HT1080 (cell line): ENCODE results near the gene GPR119. TPM values are rescaled to one million over a fixed set of nuclear protein-coding genes. Genes with fewer than 3 reads are reported as not detected.
"Not testable (repeated sequence)": the region's sequence is repeated elsewhere in the genome, so short reads cannot be mapped to it uniquely, and the experiment has no call there.

Experiments used
- DNase-seq: peaks from one replicate; pipeline ENCODE4 v3.0.0-alpha.2; 2015; ENCODE audit warnings: low read depth
- polyA plus RNA-seq, 2 experiments: library from polyadenylated mRNA; depleted of rRNA; stranded (reverse); fragments of >200 nt; gene quantifications; 2 replicates each; pipeline ENCODE4 v1.2.3, GENCODE V29; 2015
- total RNA-seq: library from RNA; depleted of rRNA; stranded (reverse); fragments of >200 nt; shearing (Covaris generic); gene quantifications from 2 replicates; pipeline ENCODE4 v1.2.3, GENCODE V29; 2014; rRNA removed

GPR119 gene
- total RNA-seq: not detected in 2 replicates
- polyA plus RNA-seq (2015; cell fraction: cytosol; rRNA removed): 0.07 TPM in 1 of 2 replicates, not detected in the other
- polyA plus RNA-seq (2015; cell fraction: nucleus; rRNA removed): not detected in 2 replicates

- DNase-seq: no peak
Measured at GRCh38 chrX:130385520-130385919, at the start of gene GPR119. GPR119 (minus strand) TSS chrX:130385674; CDS start chrX:130385447, 227 bp downstream.

DNA sequence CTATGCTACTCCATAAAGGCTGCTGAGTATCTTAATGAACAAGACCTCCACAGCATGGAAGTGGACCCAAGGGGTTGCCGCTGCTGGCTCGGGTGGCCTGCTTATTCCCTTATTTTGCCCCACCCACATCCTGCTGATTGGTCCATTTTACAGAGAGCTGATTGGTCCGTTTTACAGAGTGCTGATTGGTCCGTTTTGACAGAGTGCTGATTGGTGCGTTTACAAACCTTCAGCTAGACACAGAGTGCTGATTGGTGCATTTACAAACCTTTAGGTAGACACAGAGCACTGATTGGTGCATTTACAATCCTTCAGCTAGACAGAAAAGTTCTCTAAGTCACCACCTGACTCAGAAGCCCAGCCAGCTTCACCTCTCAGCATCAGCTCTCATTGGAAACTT lies 43.8 kb upstream of the GPR119 start:
- DNase-seq: not testable (repeated sequence)

GRCh38 chrX:130426531-130426930 lies 41.1 kb upstream of the GPR119 start:
- no peak for DNase-seq

- no peak for DNase-seq
Measured at GRCh38 chrX:130419263-130419662, 33.8 kb upstream of the GPR119 start.

DNA sequence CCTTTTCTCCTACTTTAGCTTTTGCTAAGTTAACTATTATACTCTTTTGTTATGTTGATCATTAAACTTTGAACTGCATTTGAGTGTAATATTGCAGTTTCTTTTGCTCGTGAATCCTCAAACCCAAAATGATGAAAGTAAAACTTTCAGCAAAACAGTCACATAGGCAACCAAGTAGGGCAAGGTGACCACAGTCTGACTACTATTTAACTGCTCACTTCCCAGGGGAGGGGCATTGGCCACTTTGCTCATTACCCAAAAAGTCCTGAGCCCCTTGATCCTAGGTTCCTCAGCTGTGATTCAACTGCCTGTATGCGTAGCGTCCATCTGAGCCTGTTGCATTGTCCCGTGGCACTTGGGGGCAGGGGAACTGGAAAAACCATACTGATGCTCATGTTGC lies 33.3 kb upstream of the GPR119 start:
- DNase-seq: no peak

- DNase-seq: no peak
Measured at GRCh38 chrX:130418066-130418465, 32.6 kb upstream of the GPR119 start.

DNA sequence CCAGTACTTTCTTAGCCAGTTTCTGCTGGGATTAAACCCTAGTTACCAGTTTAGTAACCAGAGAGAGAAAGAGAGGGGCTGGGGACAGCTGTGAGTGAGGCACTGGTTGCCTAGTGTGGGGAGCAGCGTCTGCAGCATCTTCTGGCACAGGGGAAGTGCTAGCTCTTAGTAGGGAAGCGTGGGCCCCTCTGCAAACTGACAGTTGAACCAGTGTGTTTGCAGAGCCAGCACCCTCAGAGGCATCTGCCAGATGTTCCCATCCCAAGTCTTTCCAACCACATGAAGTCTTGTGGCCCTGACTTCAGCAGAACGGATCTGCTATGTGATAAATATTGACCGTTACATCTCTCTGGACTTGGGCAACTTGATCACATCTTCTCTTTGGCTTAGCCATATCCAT lies 31.3 kb upstream of the GPR119 start:
- no peak for DNase-seq

- DNase-seq: no peak
Measured at GRCh38 chrX:130415201-130415600, 29.7 kb upstream of the GPR119 start.

- no peak for DNase-seq
Measured at GRCh38 chrX:130414800-130415199, 29.3 kb upstream of the GPR119 start.

DNA sequence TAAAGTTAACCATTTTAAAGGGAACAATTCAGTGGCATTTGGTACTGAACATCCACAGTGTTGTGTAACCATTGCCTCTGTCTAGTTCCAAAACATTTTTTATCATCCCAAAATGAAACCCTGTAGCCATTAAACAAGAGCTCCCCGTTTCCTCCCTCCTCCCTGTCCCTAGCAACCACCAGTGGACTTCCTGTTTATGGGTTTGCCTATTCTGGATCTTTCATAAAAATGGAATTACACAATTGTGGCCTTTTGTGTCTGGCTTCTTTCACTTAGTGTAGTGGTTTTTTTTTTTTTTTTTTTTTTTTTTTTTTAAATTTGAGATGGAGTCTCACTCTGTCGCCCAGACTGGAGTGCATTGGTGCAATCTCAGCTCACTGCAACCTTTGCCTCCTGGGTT lies 27.9 kb upstream of the GPR119 start:
- DNase-seq: no peak

DNA sequence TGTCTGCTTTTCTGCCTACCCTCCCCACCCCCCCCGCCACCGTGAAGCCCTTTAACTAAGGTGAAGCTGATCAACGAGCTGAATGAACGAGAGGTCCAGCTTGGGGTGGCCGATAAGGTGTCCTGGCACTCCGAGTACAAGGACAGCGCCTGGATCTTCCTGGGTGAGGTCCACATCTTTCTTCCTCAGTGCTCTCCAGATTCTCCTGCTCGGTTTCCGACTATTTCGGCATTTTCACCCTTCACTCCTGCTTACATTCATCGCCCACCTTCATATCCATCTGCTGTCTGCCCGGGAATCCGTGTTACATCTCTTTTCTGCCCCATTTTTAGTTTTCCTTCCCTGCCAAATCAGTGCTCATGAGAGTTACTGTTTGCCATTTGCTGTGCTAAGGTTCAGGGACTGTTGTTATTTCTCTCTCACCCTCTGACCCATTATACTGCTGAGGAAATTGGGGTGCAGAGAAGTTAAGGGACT lies 16.8 kb upstream of the GPR119 start:
- DNase-seq: no peak

GRCh38 chrX:130401415-130402207 lies 16.1 kb upstream of the GPR119 start, which contains the start of gene RBMX2:
RBMX2 (plus strand) TSS chrX:130401987; CDS start chrX:130402033, 46 bp downstream.
- peak; percentile 71 for DNase-seq

DNA sequence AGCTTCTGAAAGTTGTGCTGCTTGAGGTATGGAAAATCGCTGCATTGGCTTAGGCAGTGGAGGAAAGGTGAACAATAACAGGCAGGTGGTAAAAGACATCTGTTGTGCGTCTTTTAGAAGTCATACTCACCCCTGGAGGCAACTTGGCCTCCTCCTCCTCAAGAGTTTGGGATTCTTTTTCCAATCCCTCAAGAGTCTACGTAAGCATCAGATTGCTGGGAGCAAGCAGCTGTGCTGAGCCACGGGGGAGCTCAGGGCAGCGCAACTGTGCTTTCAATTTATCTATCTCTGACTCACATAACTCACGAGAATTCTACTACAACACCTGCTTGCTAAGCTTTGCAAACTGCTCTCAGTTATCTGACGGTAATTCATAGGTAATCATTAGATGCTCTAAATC lies 9.9 kb upstream of the GPR119 start:
- no peak for DNase-seq

- DNase-seq: peak; percentile 35
Measured at GRCh38 chrX:130393451-130394074, 8.1 kb upstream of the GPR119 start.

DNA sequence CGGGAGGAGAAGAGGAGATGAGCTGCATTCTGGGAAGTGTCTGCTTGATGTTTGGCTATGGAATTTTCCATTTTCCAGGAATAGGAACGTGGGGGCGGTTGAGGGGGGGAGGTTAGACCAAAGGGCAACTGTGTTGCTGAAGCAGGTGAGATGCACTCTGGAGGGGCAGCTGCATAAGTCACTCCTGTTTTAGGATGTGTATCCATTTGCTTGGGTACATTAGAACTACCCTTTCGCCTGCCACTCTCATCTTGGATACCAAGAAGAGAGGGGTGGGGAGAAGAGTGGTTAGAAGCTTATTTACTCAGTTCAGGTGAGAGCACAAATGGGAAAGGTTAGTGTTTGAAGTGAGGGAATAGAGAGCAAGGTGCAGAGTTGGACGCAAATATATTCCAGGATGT lies 934 bp upstream of the GPR119 start:
- DNase-seq: no peak

GRCh38 chrX:130378024-130378669 lies 7.3 kb downstream of the GPR119 start:
- DNase-seq: no peak

DNA sequence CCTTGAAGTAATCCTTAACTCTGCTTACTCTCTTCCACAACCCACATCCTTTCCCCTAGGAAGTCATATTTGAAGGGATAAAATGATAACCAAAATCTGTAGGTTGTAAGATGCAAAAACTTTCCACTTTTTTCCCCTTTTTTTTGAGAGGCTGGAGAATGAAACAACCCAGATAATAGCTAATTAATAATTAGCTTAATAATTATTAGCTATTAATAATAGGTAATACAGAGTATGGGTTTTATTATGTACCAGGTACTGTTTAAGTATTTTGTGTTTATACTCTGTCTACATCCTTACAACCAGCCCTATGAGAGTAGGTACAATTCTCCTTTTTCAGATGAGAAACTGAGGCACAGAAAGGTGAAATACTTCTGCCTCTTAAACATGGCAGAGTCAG lies 9.4 kb downstream of the GPR119 start:
- DNase-seq: no peak

- not testable (repeated sequence) for DNase-seq
Measured at GRCh38 chrX:130352050-130352449, 33.4 kb downstream of the GPR119 start.

DNA sequence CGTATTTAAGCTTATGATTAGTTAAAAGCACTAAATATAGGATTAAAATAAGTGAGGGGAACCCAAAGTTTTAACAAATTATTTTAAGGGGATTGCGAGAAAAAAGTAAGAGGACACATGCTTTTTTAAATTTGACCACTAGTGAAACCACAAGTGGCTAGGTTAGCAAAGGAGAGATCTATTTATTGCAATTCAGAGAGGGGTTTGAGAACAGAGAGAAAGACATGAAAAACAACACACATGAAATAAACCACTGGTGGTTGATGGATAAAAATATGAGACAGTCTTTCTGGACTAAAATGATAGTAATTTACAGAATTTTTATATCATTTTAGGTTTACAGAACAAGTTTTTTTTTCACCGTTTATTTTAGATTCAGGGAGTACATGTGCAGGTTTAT lies 33.9 kb downstream of the GPR119 start:
- DNase-seq: no peak

- DNase-seq: no peak
Measured at GRCh38 chrX:130347321-130347720, 38.2 kb downstream of the GPR119 start.

- DNase-seq: no peak
Measured at GRCh38 chrX:130343411-130343810, 42.1 kb downstream of the GPR119 start.

DNA sequence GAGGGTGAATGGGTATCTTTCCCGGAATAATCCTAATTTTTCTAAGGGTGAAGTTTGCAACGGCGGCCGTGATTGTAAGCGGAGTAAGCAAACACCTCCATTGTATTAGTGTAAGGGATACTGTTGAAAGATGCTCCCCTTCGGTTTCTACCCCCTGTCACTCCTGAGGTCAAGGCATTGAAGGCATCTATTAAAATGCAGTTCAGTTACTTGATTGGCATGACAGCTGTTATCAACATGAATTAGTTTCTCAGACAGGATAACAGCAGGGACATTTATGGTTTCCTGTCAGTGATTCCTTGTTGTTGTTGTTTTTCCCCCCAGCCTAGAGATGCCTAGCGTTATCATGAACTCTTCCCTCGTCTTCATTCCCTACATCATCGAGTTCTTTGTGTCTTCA lies 45.2 kb downstream of the GPR119 start:
- DNase-seq: no peak
